ENCODE results near the gene MYL3.
A peak's percentile ranks its signal among the peaks of the same experiment; 100 is the strongest.

MYL3 gene

GRCh38 chr3:46884929-46885328, 21.7 kb upstream of the MYL3 start:
- DNase-seq (ENCODE audit: low read depth): no peak
- H3K4me3 ChIP-seq (ENCODE audit: control insufficient read depth, low read depth, low read length): no peak overlapping the region
- no peak for TF ChIP-seq CTCF (IDR thresholded peaks at IDR 0.05; ENCODE audit: control insufficient read depth, insufficient read depth, low read depth, low read length, missing control alignments)

- TF ChIP-seq CTCF (IDR thresholded peaks at IDR 0.05; ENCODE audit: control insufficient read depth, insufficient read depth, low read depth, low read length, missing control alignments): no peak
- no peak for DNase-seq (ENCODE audit: low read depth)
- H3K4me3 ChIP-seq (ENCODE audit: control insufficient read depth, low read depth, low read length): no peak overlapping the region
Measured at GRCh38 chr3:46884427-46884826, 21.2 kb upstream of the MYL3 start.

- H3K4me3 ChIP-seq (ENCODE audit: control insufficient read depth, low read depth, low read length): no peak overlapping the region
- no peak for TF ChIP-seq CTCF (IDR thresholded peaks at IDR 0.05; ENCODE audit: control insufficient read depth, insufficient read depth, low read depth, low read length, missing control alignments)
- no peak for DNase-seq (ENCODE audit: low read depth)
Measured at GRCh38 chr3:46883830-46884185, 20.6 kb upstream of the MYL3 start.

- no peak for DNase-seq (ENCODE audit: low read depth)
- peak overlapping the region; percentile 44 for H3K4me3 ChIP-seq (ENCODE audit: control insufficient read depth, low read depth, low read length)
- TF ChIP-seq CTCF (IDR thresholded peaks at IDR 0.05; ENCODE audit: control insufficient read depth, insufficient read depth, low read depth, low read length, missing control alignments): no peak
Measured at GRCh38 chr3:46883054-46883829, 20.0 kb upstream of the MYL3 start.

GRCh38 chr3:46882377-46883053, 19.3 kb upstream of the MYL3 start:
- no peak for DNase-seq (ENCODE audit: low read depth)
- TF ChIP-seq CTCF (IDR thresholded peaks at IDR 0.05; ENCODE audit: control insufficient read depth, insufficient read depth, low read depth, low read length, missing control alignments): no peak
- H3K4me3 ChIP-seq (ENCODE audit: control insufficient read depth, low read depth, low read length): peak overlapping the region; percentile 44

- DNase-seq (ENCODE audit: low read depth): no peak
Measured at GRCh38 chr3:46881596-46882376, 18.5 kb upstream of the MYL3 start.

More at GRCh38 chr3:46881596-46882376, 18.5 kb upstream of the MYL3 start:
- peak overlapping the region; percentile 44 for H3K4me3 ChIP-seq (ENCODE audit: control insufficient read depth, low read depth, low read length)
- TF ChIP-seq CTCF (IDR thresholded peaks at IDR 0.05; ENCODE audit: control insufficient read depth, insufficient read depth, low read depth, low read length, missing control alignments): no peak
